HG03025 (cell line): ENCODE results near the gene IBSP.

Experiments used
- ATAC-seq: cut with Tn5 transposase; IDR thresholded peaks from one replicate; pipeline ENCODE4 v1.9.1; 2021; ENCODE audit warnings: mild to moderate bottlenecking, moderate library complexity; ENCODE audit not compliant: unreplicated experiment, low FRiP score

The IBSP gene, protein sequence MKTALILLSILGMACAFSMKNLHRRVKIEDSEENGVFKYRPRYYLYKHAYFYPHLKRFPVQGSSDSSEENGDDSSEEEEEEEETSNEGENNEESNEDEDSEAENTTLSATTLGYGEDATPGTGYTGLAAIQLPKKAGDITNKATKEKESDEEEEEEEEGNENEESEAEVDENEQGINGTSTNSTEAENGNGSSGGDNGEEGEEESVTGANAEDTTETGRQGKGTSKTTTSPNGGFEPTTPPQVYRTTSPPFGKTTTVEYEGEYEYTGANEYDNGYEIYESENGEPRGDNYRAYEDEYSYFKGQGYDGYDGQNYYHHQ

DNA sequence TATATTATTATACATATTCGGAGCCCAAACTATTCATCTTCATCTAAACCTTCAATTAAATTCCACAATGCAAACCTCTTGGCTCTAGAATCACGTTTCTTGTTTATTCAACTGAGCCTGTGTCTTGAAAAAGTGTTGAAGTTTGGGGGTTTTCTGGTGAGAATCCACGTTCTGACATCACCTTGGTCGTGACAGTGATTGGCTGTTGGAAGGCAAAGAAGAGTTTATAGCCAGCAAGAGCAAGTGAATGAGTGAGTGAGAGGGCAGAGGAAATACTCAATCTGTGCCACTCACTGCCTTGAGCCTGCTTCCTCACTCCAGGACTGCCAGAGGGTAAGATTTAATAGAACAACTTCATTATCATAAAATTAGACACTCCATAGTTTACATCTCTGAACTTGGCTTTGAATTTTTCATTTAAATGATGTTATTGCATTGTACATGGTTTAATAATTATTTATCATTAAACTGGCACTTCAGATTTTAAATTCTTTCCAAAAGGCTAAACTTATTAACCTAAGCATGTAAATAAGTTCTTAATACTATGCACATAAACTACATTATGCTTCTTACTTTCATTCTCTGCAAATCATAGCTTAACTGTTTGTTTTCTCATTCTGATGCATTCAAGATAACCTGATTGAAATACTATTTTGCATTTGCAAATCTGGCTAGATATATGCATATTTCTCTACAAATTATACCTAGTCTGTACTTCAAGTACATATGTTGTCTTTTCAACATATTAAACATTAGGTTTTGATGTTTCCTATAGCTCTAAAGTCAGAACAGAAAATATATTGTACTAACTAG lies at the start of gene IBSP:
Gene IBSP (plus strand): TSS at position 254 of the 813 bp plus-strand sequence. CDS start 2,808 bp downstream, outside the sequence.
- no peak for ATAC-seq

DNA sequence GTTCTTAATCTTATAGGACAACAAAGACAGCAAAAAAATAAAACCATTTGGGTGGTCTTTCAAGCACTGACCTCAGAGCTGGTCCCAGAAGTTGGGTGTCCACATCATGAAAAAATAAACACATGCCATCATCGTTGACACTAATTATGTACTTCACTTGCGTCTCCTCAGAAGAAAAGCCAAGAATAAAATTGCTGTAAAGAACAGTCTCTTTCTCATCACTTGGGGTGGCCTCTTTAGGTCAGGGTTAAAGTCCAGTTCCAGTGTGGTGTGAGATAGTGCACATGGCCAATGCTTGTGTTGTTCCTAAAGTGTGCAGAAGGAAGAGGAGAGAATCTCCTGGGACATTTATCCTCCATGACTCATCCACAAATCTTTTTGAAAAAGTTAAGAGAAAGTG lies 49.5 kb upstream of the IBSP start:
- ATAC-seq: no peak

DNA sequence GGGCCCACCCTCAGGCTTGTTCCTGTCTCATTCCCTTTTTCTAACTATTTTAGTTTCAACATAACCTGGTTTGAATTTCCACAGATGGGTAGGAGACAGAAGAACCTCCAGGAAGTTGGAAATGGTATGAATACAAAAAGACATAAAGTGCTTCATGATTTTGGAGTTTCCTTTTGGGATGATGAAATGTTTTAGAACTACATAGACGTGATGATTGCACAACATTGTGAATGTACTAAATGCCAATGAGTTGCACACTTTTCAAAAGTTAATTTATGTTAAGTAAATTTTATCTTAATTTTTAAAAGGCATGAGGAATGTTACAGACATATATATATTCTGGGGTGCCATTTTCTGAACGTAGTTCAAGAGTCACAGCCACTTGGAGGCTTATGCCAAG lies 41.1 kb upstream of the IBSP start:
- ATAC-seq: no peak

DNA sequence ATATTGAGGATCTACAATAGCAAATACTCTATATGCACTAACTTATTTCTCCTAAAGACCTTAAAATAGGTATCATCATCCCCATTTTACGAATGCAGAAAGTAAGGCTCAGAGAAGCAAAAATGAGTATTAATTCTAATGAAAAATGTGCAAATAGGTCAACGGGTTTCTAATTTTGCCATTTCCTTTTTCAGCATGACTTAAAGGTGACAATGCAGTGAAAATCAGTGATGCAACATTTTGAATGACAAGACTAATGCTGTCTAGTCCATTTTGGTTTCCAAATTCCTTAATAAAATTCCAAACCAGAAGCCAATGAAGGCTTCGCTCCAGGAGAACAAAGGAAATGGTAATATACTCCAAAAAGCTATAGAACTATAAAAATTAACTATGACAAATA lies 37.0 kb upstream of the IBSP start:
- no peak for ATAC-seq

DNA sequence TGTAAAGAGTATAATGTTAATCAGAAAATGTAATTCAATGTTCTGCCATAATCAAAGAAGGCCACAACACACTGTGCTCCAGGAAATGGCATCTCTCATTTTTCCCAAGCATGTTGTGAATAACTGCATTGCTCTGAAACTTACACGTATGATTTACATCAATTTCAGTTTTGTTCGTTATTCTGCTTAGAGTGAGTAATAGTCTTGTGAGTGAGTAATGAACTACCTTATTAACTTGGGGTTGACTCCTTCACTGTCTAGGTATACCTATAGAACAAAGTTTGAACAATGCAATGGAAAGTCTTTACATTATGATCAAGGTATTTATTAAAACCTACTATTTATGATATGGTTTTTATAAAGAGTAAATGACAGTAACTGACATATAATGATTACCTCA lies 17.8 kb upstream of the IBSP start:
- ATAC-seq: no peak

DNA sequence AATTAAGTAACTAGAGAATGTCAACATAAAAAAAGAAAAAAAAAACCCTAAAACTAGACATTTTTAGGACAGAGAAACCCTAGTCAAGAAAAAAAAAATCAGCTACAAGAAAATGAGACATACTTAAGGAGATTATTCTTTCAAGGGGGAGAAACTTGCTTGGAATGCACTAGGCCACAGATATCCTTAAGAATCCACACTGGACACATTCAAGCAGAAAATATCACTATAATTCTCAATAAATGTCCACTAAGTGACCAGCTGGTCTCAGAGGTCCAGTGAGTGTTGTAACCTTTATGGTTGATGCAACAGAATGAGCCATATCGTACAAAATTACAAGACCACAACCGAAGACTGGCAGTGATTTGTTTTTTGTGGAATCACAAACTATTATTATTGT lies 15.6 kb upstream of the IBSP start:
- ATAC-seq: no peak

DNA sequence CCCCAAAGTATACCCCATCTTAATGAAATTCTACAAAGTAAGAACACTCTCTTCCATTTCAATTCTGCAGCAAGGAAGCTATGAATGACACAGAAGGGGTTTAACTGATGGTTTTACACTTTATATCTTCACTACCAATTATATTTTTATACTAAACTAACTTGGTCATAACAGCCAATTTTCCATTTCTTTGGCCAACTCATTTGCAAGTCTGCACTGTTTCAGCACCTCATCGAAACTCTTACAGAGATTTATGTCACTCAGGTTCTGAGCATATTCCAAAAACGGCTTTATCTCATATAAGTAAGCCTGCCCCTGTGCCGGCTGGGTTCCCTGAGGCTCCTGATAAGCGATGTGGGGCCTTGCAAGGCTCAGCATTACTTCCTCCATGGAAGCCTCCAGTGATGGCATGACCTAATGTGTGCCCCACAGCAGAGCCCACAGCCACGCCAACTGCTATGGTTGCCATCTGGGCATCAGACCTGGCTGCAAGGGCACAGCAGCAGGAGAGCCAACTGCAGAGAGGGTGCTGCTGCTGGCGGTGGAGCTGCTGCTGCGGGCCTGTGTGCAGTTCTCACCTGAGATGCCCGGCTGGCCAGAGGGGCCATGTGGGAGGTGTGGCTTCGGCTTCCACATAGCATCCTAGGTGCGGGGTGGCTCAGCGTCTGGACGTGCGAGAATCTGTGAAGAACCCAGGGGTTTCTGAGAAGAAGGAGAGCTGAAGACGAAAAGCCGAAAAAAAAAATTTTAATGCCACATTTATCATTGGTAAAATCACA lies 13.4 kb upstream of the IBSP start:
- ATAC-seq: no peak

DNA sequence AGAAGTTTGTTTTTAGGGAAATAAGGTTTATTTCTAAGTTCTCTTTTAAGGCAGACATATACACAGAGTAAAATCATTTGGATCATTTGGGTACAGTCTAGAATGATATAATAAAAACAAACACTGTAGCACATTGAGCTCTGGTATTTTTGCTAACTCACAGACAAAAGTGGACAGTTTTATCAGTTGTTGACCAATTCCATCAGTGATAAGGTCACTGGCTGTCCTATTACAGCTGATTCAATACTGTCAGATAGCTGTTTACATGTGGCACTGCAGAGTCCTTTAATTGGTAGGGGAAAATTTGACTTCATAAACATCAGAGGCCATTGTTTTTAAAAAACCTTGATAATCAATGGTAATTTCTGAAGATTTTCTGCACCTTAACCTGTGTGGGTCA lies 3.5 kb downstream of the IBSP start:
- no peak for ATAC-seq

DNA sequence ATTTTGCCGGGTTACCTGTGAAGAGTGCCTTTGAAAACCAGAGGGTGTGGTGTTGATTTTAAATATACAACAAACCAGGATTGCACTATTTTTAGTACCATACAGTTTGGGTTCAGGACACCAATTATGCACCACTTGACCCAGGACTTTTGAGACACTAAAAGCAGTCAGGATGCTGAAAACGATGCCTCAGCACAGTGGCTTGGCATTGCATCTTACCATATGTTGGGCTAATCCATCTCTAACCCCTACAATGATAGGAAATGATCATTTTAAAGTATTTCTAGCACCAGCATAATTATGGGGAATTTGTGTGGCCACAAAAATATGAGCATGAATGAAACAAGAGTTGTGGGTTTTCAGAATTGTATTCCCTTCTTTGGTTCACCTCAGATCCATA lies 4.1 kb downstream of the IBSP start:
- no peak for ATAC-seq

DNA sequence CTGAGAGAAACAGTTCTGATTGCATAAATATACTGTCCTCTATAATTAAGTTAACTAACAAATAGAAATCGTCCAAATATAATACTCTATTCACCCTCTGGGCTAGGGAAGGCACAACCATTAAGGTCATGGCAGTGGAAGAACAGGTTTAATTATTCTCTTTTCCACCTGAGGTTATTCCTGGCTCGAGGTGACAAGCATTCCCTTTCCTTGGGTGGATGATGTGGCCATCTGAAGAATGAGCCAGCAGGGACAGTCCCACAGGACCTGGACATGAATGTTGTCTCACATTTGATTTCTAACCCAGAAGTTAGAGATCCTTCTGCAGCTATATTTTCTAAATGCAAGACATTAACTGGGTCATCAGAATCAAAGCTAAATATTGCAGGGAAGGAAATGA lies 5.5 kb downstream of the IBSP start:
- no peak for ATAC-seq

DNA sequence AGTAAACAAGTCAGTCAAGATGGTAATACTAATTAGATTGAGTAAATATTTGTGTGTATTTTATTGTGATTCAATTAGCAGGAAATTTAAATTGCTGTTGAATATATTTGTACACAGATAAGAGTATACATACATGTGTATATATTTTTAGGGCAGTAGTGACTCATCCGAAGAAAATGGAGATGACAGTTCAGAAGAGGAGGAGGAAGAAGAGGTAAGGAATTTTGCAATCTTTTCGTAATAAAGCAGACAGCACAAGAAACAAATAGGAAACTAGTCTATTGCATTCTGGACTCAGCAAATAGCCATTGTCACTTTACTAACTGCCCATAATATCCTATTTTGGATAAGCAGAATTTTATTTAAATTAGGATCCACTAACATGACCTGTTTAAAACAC lies 6.6 kb downstream of the IBSP start:
- ATAC-seq: no peak

DNA sequence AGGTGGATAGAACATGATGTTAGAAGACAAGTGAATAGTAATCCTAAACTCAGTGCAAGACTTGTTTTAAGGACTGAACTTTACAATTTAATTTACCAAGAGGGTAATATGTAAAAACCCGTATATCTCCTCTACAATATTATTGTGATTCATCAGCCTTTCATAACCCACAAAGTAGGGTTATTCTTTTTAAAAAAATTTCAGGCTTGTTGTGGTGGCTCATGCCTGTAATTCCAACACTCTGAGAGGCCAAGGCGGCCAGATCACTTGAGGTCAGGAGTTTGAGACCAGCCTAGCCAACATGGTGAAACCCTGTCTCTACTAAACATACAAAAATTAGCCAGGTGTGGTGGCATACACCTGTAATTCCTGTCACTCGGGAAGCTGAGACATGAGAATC lies 7.2 kb downstream of the IBSP start:
- ATAC-seq: no peak

DNA sequence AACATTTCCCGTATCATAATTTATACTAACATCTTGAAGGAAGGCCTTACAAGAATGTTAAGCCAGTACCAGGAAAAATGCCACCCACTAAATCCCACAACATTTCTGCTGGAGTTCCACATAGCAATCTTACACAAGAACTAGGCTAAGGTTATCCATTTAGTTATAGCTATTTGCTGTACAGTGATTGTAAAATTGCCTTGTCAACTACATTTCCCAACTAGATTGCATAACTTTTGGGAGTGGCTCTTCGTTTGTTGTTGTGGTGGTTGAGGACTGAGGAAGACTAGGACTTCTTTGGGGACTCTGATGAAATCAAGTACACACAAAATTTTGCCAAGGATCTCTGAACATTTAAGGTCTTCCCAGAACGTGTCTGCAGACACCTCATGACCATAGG lies 8.0 kb downstream of the IBSP start:
- no peak for ATAC-seq

DNA sequence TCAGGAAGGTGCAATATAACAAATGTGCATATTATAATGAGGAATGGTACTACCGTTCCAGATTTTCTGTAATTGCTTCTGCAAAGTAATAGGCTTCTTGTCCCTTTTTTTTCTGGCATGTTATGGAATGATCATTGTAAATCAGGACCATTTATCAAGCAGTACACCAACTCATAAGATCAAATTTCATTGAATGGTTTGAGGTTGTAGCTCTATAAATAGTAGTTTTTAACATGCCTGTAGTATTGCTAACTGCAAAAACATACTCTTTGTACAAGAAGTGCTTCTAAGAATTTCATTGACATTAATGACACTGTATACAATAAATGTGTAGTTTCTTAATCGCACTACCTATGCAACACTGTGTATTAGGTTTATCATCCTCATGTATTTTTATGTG lies 12.6 kb downstream of the IBSP start:
- no peak for ATAC-seq

DNA sequence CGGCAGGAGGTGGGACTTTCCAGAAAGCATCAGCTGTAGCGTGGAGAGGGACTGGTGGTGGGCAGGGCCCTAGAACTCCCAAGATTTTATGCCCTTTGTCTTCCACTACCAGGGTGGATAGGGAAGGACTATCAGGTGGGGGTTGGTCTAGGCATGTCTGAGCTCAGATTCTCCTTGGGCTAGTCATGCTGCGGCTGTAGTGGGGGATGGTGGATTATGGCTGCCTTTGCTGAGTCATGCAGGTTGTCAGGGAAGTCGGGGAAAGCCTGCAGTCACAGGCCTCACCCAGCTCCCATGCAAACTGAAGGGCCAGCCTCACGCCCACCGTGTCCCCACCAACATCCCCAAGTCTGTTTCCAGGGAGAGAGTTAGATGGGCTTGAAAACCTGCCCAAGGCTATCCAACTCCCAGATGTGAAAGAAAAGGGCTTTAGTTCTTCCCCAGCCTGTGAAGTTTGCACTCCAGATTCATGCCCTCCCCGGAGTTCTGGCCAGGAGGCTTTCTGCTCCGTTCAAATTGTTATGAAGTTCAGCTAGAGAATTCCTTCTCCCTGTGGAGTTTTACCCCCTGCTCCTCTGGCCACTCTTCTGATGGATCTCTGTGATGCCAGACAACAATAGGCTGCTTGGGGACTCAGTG lies 20.0 kb downstream of the IBSP start:
- ATAC-seq: no peak

DNA sequence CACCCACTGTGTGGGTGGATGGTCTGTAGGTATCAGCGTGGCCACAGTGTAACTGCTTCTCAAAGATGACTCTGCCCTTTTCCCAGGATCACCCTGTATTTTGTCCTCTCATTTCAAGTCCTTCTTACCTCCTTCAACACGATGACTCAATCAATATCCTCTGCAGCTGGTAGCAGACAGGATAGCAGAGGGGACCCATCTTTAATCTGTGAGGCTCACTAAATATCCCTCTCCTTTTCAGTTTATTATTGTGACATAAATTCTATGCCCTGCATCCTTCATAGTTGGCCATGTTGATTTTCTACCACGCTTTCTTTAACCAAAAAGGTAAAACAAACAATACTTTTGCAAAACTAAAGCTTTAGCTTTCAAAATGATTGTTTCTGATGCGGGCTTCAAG lies 23.8 kb downstream of the IBSP start:
- ATAC-seq: no peak

DNA sequence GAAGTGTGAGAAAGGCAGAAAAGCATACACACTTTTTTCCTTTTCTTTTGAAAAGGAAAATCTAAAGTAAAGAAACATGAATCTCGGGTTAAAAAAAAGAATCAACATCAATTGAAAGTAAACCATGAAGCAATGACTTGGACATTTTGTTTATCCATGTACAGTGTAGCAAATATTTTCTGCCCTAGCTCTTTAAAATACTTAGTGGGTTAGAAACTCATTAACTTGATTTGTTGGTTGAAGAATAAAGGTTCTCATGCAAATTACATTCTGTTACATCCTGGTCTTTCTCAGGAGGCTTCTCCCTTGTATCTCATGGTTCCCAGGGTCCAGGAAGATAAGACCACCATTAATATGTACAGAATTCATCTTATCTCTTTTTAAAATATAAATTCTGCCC lies 24.4 kb downstream of the IBSP start:
- ATAC-seq: no peak

DNA sequence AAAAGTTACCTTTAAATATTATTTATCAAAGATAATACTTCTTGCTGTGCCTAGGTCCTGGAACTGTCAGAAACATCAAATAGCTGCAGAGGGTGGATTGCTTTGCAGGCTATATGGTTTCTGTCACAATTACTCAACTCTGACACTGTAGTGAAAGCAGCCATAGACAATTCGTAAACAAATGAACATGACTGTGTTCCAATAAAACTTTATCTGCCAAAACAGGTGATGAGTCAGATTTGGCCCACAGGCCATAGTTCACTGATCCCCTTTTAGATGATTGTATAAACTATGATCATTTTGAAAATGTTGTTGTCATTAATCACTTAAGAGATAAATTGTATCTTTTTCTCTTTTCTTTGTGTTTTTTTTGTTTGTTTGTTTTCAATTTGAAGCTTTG lies 25.0 kb downstream of the IBSP start:
- no peak for ATAC-seq

DNA sequence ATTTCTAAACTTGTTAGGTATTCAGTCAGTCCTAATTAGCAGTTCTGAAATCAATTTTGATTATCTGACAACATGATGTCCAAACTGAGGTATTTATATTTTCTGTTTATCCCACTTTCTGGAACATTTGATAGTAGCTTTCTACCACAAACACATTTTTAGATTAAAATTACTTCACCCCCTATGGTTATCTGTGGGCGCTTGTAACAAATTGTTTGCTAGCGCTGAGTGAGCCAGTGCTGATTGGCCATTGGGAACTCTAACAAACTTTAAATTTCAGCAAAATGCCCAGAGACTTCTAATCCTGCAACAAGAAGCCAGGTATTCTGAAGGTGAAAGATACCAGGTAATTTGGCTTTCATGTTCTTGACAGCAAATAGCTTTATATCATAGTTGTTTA lies 33.3 kb downstream of the IBSP start, which contains the start of gene MEPE:
Gene MEPE (plus strand): TSS at position 301 of the 400 bp plus-strand sequence. CDS start 1,746 bp downstream, outside the sequence.
- ATAC-seq: no peak

DNA sequence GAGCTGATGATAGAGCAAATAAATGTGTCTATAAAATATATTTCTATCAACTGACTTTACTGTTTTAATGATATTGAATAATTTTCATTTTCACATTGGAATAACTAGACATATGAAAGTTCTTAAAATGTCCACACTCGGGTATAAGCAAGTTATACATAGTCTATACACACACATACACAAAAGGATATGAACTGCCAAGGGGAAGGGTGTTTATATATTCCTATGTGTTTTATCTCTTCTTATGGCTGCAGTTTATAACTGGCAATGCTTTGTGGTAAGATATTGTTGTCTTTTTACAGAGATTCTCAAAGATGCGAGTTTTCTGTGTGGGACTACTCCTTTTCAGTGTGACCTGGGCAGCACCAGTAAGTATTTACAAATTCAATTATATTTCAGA lies 35.0 kb downstream of the IBSP start:
- no peak for ATAC-seq

DNA sequence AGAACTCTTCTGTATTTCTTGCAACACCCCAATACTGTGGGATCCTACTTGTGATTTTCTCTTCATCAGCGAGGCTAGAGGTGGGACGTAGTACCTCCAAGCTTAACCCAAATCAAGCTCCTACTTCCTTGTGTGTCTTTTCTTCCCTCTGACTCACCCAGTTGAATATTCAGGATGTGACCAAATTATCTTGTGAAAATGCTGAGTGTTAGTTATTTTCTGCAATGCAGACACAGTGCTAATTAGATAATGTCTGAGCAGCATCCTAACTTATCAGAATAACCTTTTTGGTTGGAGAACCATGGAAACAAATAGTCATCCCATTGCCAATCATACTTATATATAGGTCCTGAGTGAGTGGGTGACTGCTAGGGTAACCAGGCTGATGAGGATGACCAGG lies 35.8 kb downstream of the IBSP start:
- ATAC-seq: no peak
